CD8-positive, alpha-beta memory T cell (primary cell): ENCODE data around the gene HLCS. TPM values are rescaled to one million over a fixed set of nuclear protein-coding genes. Genes with fewer than 3 reads are reported as not detected.
A peak's percentile ranks its signal among the peaks of the same experiment; 100 is the strongest.
"Not testable (repeated sequence)": the region's sequence is repeated elsewhere in the genome, so short reads cannot be mapped to it uniquely, and the experiment has no call there.

Source experiments
- CTCF ChIA-PET: fragments of 350-600 bp; sonication (Branson Sonifier 250); formaldehyde crosslinking; loops from one replicate; lab custom pipeline; 2021; ENCODE audit warnings: antibody characterized with exemption; lab: Charles Lee
- POLR2A ChIA-PET: fragments of 350-600 bp; sonication (Branson Sonifier 250); formaldehyde crosslinking; loops from one replicate; lab custom pipeline; 2021; ENCODE audit warnings: antibody characterized with exemption; lab: Charles Lee
- DNase-seq, 5 donors: peaks; one replicate each; pipeline versions ENCODE4 v3.0.0 to v3.0.0-alpha.2; 2020 to 2022; ENCODE audit warnings: mixed read lengths in 1 of 5
- H3K27ac ChIP-seq: one replicate; pipeline ENCODE4 v1.7.0; 2013; ENCODE audit warnings: low read depth, mild to moderate bottlenecking, low read length, moderate library complexity
- H3K27me3 ChIP-seq: 2 replicates; pipeline ENCODE4 v1.7.0; 2013; ENCODE audit warnings: low read length, mild to moderate bottlenecking; ENCODE audit not compliant: insufficient read depth, poor library complexity, severe bottlenecking
- H3K36me3 ChIP-seq: 2 replicates; pipeline ENCODE4 v1.7.0; 2013; ENCODE audit warnings: mild to moderate bottlenecking, low read length, moderate library complexity; ENCODE audit not compliant: insufficient read depth
- H3K4me1 ChIP-seq: 2 replicates; pipeline ENCODE4 v1.7.0; 2013; ENCODE audit warnings: mild to moderate bottlenecking, low read length, moderate library complexity; ENCODE audit not compliant: insufficient read depth
- H3K4me3 ChIP-seq: 2 replicates; pipeline ENCODE4 v1.7.0; 2013; ENCODE audit warnings: mild to moderate bottlenecking, low read length
- H3K9me3 ChIP-seq: 2 replicates; pipeline ENCODE4 v1.7.0; 2013; ENCODE audit warnings: mild to moderate bottlenecking, low read length
- H3K27ac Mint-ChIP-seq, 8 donors: one replicate each; pipeline ENCODE4 v1.8.0; 2020 to 2021; ENCODE audit warnings: mixed read lengths in 8 of 8, mild to moderate bottlenecking in 6 of 8, inconsistent platforms in 3 of 8, moderate library complexity in 3 of 8
- H3K27me3 Mint-ChIP-seq, 2 donors: one replicate each; pipeline ENCODE4 v1.8.0; 2020 to 2021; ENCODE audit warnings: mixed read lengths in 2 of 2, mild to moderate bottlenecking in 1 of 2, moderate library complexity in 1 of 2
- H3K36me3 Mint-ChIP-seq, 3 donors: one replicate each; pipeline ENCODE4 v1.8.0; 2020 to 2021; ENCODE audit warnings: mixed read lengths in 3 of 3, inconsistent platforms in 1 of 3, mild to moderate bottlenecking in 1 of 3
- H3K4me1 Mint-ChIP-seq, 3 donors: one replicate each; pipeline ENCODE4 v1.8.0; 2020 to 2021; ENCODE audit warnings: mixed read lengths in 3 of 3, inconsistent platforms in 1 of 3, mild to moderate bottlenecking in 1 of 3
- H3K4me3 Mint-ChIP-seq, 7 donors: one replicate each; pipeline ENCODE4 v1.8.0; 2020 to 2021; ENCODE audit warnings: mixed read lengths in 7 of 7, mild to moderate bottlenecking in 6 of 7, moderate library complexity in 4 of 7, inconsistent platforms in 2 of 7
- H3K9me3 Mint-ChIP-seq, 5 donors: one replicate each; pipeline ENCODE4 v1.8.0; 2020 to 2022; ENCODE audit warnings: mixed read lengths in 5 of 5, mild to moderate bottlenecking in 3 of 5, moderate library complexity in 2 of 5, inconsistent platforms in 1 of 5
- polyA plus RNA-seq: library from polyadenylated mRNA; unstranded; fragments of 300-500 nt; fragmentation: Illumina TruSeq; gene quantifications from one replicate; pipeline ENCODE4 v1.2.3, GENCODE V29; 2021
- total RNA-seq, 2 experiments: library from RNA; stranded (reverse); gene quantifications; one replicate each; pipeline ENCODE4 v1.2.3, GENCODE V29; 2021

HLCS gene
- 10 to 100 TPM; 13.4 to 14.7 TPM for total RNA-seq
- 12.7 TPM for polyA plus RNA-seq

DNA sequence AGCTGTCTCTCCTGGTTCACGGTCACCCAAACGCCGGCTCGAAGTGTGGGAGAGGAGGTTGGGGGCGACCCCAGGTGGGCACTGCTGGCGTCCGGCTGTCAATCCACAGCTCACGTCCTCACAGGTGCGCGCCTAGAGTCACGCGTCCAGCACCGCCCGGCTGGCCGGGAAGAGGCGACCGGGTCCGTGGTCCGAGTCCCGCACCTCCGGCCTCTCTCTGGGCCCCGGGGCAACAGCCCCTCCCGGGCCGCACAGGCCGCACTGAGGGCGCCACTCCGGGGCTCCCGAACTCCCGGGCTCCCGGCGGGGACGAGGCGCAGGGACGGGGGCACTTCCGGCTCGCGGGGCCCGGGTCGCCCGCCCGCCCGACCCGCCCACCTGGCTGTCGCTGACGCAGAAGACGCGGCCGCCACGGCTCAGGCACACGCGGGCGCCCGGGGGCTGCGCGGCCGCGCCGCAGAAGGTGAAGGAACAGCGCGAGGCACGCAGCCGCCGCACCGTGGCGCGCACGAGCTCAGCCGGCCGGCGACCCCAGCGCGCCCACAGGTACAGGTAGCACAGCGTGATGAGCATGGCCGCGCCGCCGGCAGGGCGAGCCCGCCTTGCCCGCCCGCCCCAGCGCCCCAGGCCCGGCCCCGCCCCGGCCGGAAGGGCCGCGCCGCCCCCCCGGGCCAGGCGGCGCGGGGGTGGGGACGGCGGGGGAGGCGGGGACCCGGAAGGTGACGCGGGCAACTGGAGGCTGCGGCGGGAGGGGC, at the start of gene HLCS:
Gene HLCS, minus strand, starts transcription at position 604 of the 755 bp plus-strand sequence. Its CDS starts 31 bp downstream, at position 573.
- H3K4me1 Mint-ChIP-seq, result peaks cover 13 to 22% (median 22%) of the 10 kb centered on the region in 3 donors
- Histone ChIP-seq H3K9me3 (no peaks in the 10 kb centered on the region), H3K4me3 (peak within 1 kb of the TSS; percentile 63), H3K27me3 (no peaks in the 10 kb centered on the region), H3K27ac (peak within 1 kb of the TSS; percentile 76), H3K36me3 (no peaks in the 10 kb centered on the region), H3K4me1 (peaks cover 7% of the 10 kb centered on the region)
- peak; percentile 62 to 81 (median 75) for DNase-seq
- no peaks in the 10 kb centered on the region for H3K27me3 Mint-ChIP-seq
- H3K27ac Mint-ChIP-seq, result peak within 1 kb of the TSS; percentile 82 to 95 (median 92)
- ChIA-PET POLR2A (interaction anchor here (1.0 to 1.6 kb wide), 3 partner anchors 10 to 23 kb away, joined by 4 to 7 read pairs (median 4); no protein-coding TSS in a partner anchor), CTCF (interaction anchor here (0.9 to 2.7 kb wide), 9 partner anchors 11 to 44 kb away, joined by 3 to 24 read pairs (median 5); no protein-coding TSS in a partner anchor)
- H3K36me3 Mint-ChIP-seq, result peaks cover 0 to 6% (median 3%) of the 10 kb centered on the region in 3 donors
- no peaks in the 10 kb centered on the region for H3K9me3 Mint-ChIP-seq
- H3K4me3 Mint-ChIP-seq, result peak within 1 kb of the TSS; percentile 84 to 98 (median 88)

DNA sequence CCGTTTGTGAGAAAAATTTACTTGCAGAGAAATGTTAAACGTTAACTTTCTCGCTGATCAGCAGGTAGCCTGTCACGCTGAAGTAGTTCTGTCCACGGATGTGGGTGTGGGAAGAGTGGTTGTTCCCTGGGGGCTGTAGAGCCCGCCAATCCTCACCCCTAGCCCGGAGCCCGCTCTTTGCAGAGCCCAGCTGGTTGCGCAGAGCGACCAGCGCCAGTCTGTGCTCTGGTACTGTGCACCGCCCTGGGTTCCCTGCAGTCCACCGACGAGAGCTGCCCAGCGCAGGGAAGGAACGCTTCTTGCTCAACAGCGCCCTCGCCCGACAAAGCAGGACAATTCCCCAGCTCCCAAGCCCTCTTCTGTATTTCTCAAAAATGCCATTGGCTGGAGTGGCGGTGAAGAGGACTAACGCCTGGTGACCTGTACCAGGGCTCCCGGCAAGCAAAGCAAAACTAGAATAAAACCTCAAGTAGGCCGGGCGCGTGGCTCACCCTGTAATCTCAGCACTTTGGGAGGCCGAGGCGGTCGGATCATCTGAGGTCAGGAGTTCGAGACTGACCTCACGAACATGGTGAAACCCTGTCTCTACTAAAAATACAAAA, 43.4 kb upstream of the HLCS start:
- Histone ChIP-seq H3K9me3 (no peaks in the 10 kb centered on the region), H3K27ac (no peak overlapping the region), H3K36me3 (no peaks in the 10 kb centered on the region), H3K4me3 (no peak overlapping the region), H3K4me1 (peaks cover 6% of the 10 kb centered on the region), H3K27me3 (peaks cover 3% of the 10 kb centered on the region)
- peaks cover 25 to 44% of the 10 kb centered on the region in 2 donors for H3K27me3 Mint-ChIP-seq
- H3K4me1 Mint-ChIP-seq, result peaks cover 8 to 13% (median 13%) of the 10 kb centered on the region in 3 donors
- POLR2A ChIA-PET, result interaction anchor here (0.6 kb wide), 1 partner anchor 21 kb away, joined by 3 read pairs; no protein-coding TSS in a partner anchor
- H3K36me3 Mint-ChIP-seq, result no peaks in the 10 kb centered on the region
- H3K4me3 Mint-ChIP-seq, result peak overlapping the region; percentile 55 to 87 (median 66)
- no peak overlapping the region for H3K27ac Mint-ChIP-seq
- CTCF ChIA-PET, result interaction anchor here (0.9 to 2.7 kb wide), 17 partner anchors 9 to 379 kb away, joined by 3 to 21 read pairs (median 5); partner anchors contain the start of gene HLCS
- no peaks in the 10 kb centered on the region for H3K9me3 Mint-ChIP-seq
- peak; percentile 64 to 82 (median 65) for DNase-seq

DNA sequence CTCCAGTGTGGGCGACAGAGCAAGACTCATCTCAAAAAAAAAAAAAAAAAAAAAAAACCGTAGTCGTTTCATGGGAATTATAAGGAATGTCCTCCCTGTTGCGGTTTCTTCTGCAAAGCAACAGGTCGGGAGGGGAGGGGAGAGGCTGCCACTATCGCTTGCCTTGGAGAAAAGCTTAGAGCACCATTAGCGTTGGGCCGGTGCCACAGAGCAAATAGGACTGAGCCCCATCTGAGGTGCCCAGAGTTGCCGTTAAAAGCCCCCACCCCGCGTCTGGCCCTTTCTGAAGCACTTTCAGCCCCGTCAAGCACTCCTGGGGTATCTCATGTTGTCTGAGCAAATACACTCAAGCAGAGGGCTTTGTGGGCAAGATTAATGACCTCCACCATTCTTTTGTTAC, 42.3 kb upstream of the HLCS start:
- Histone ChIP-seq H3K36me3 (no peaks in the 10 kb centered on the region), H3K4me1 (peaks cover 6% of the 10 kb centered on the region), H3K9me3 (no peaks in the 10 kb centered on the region), H3K27me3 (peaks cover 3% of the 10 kb centered on the region), H3K27ac (no peak overlapping the region), H3K4me3 (no peak overlapping the region)
- ChIA-PET POLR2A (no interaction called here), CTCF (interaction anchor here (0.8 to 1.3 kb wide), 2 partner anchors 18 to 32 kb away, joined by 3 to 5 read pairs; no protein-coding TSS in a partner anchor)
- DNase-seq, result no peak
- Mint-ChIP-seq H3K4me1 (peaks cover 8 to 13% (median 13%) of the 10 kb centered on the region in 3 donors), H3K9me3 (no peaks in the 10 kb centered on the region), H3K27ac (no peak overlapping the region), H3K4me3 (peak overlapping the region in 1 of 7 donors; percentile 15), H3K36me3 (no peaks in the 10 kb centered on the region), H3K27me3 (peaks cover 25 to 37% of the 10 kb centered on the region in 2 donors)

DNA sequence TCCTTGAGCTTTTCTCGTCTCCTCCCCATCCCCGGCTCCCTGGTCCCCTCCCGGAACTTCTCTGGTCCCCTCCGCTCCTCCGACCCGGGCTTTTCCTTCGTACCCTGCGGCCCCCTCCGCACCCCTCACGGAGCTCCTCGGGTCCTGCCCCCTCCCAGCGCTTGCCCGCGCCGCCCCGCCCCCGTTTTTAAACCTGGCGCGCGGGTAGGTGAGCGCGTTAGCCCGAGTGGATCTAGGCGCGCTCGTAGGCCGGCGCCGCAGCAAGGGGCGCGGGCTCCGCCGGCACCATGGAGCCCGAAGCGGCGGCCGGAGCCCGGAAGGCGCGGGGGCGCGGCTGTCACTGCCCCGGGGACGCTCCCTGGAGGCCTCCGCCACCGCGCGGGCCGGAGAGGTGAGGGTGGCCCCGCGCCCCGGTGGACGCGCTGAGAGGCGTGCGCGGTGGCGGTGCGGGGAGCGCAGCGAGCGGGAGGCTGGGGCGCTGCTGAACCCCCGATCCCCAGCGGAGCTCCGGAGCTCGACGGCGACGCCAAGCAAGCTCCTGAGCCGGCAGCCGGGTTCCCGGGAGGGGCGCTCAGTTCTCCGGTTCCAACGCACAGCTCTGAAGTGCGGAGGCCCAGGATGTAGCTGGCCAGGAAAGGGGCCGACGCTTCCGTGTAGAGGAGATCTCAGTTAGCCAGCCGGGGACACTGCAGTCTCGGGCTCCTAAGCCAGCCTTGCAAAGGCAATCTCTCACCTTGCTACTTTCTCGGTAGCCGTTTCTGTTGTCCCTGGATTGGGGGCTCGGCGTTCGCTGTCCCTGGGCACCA, 40.2 kb upstream of the HLCS start, which contains the start of gene RIPPLY3:
Gene RIPPLY3, plus strand, starts transcription at position 217 of the 806 bp plus-strand sequence. Its CDS starts 71 bp downstream, at position 288.
- Histone ChIP-seq H3K4me1 (peaks cover 6% of the 10 kb centered on the region), H3K36me3 (no peaks in the 10 kb centered on the region), H3K9me3 (no peaks in the 10 kb centered on the region), H3K27me3 (peaks cover 3% of the 10 kb centered on the region), H3K27ac (no peak within 1 kb of the TSS), H3K4me3 (no peak within 1 kb of the TSS)
- ChIA-PET POLR2A (interaction anchor here (0.6 to 0.7 kb wide), 2 partner anchors 16 to 17 kb away, joined by 3 read pairs; no protein-coding TSS in a partner anchor), CTCF (interaction anchor here (1.0 to 1.2 kb wide), 2 partner anchors 10 to 15 kb away, joined by 3 to 4 read pairs; no protein-coding TSS in a partner anchor)
- Mint-ChIP-seq H3K4me3 (peak within 1 kb of the TSS; percentile 50 to 84 (median 68)), H3K4me1 (peaks cover 9 to 16% (median 15%) of the 10 kb centered on the region in 3 donors), H3K27ac (peak within 1 kb of the TSS in 1 of 8 donors; percentile 63), H3K27me3 (peaks cover 20 to 25% of the 10 kb centered on the region in 2 donors), H3K9me3 (no peaks in the 10 kb centered on the region), H3K36me3 (no peaks in the 10 kb centered on the region)
- DNase-seq, result peak in 2 of 5 donors; percentile 7 to 11

DNA sequence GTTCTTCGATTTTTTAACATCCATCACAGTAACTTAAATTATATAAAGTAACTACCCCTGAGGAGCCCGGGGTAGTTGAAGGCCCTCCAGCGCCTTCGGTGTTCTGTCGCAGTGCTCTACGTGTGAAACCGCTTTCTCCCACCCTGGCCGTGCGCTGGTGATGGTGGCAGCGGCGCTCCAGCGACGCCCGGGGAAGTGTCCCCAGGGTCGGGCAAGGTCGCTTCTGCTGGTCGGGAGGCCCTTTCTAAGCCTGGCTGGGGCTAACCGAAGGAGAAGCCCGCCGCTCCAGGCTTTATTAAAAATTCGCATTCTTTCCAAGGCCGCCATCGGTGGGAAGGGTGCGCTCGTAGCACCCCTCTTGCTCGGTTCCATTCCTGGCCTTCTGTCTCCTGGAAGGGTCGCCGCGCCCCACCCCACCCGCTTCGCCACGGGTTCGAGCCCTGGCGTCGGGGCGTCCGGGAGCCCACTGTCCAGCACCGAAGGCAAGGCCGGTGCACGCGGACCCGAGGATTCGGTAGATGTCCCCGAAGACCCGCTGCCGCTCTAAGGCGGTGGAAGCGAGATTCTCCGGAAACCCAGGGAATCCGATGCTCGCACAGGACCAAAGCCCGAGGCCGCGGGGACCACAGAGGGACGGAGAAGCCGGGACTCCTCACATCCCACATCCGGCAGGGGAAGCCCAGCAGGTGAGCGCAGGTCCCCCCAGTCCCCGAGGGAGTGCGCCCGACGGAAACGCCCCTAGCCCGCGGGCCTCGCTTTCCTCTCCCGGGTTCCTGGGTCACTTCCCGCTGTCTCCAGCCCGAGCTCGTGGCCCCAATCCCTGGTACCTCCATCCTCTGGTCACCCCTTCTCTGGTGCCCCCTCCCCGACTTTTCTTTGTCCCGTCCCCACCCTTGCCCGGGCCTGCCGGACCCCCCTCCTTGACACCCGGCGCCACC, 39.3 kb upstream of the HLCS start:
- DNase-seq, result no peak
- no peak overlapping the region for H3K4me3 ChIP-seq
- peak overlapping the region in 5 of 7 donors; percentile 23 to 82 (median 50) for H3K4me3 Mint-ChIP-seq

DNA sequence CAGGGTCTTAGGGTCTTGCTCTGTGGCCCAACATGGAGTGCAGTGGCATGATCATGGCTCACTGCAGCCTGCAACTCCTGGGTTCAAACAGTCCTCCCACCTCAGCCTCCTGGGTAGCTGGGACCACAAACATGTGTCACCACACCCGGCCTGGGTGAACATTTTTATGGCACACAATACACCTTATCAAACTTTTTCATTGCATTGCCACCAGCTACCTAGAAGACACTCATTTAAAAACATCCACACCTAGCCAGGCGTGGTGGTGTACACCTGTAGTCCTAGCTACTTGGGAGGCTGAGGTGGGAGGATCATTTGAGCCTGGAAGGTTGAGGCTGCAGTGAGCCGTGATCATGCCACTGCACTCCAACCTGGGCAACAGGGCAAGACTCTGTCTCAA, 37.4 kb upstream of the HLCS start:
- POLR2A ChIA-PET, H3K27me3 ChIP-seq, DNase-seq, H3K27ac ChIP-seq, CTCF ChIA-PET, H3K36me3 Mint-ChIP-seq, H3K4me3 ChIP-seq, H3K9me3 ChIP-seq, H3K36me3 ChIP-seq, H3K9me3 Mint-ChIP-seq, H3K27ac Mint-ChIP-seq: not testable (repeated sequence)
- peaks cover 11% of the 10 kb centered on the region for H3K4me1 ChIP-seq
- peak overlapping the region in 1 of 7 donors; percentile 46 for H3K4me3 Mint-ChIP-seq
- peaks cover 9 to 12% of the 10 kb centered on the region in 2 donors for H3K27me3 Mint-ChIP-seq
- peaks cover 9 to 12% (median 12%) of the 10 kb centered on the region in 3 donors for H3K4me1 Mint-ChIP-seq

More for the DNA sequence above, 39.3 kb upstream of the HLCS start:
- CTCF ChIA-PET, result interaction anchor here (0.7 to 1.2 kb wide), 3 partner anchors 9 to 14 kb away, joined by 3 to 4 read pairs (median 3); no protein-coding TSS in a partner anchor
- Histone ChIP-seq H3K27ac (no peak overlapping the region), H3K36me3 (no peaks in the 10 kb centered on the region), H3K9me3 (no peaks in the 10 kb centered on the region), H3K27me3 (peaks cover 3% of the 10 kb centered on the region), H3K4me1 (peaks cover 11% of the 10 kb centered on the region)
- POLR2A ChIA-PET, result interaction anchor here (0.6 to 0.7 kb wide), 2 partner anchors 15 to 17 kb away, joined by 3 read pairs; no protein-coding TSS in a partner anchor
- Mint-ChIP-seq H3K27ac (peak overlapping the region in 1 of 8 donors; percentile 63), H3K27me3 (peaks cover 20 to 21% of the 10 kb centered on the region in 2 donors), H3K4me1 (peaks cover 14 to 21% (median 20%) of the 10 kb centered on the region in 3 donors), H3K9me3 (no peaks in the 10 kb centered on the region), H3K36me3 (no peaks in the 10 kb centered on the region)
